Activated naive CD4-positive, alpha-beta T cell treated with anti-CD3 and anti-CD28 coated beads for 36 hours (primary cell): ENCODE results near the gene TBC1D24. TPM values are rescaled to one million over a fixed set of nuclear protein-coding genes. Genes with fewer than 3 reads are reported as not detected.
A peak's percentile ranks its signal among the peaks of the same experiment; 100 is the strongest.
"Not testable (repeated sequence)": the region's sequence is repeated elsewhere in the genome, so short reads cannot be mapped to it uniquely, and the experiment has no call there.

Experiments
- CTCF ChIA-PET: fragments of 350-600 bp; sonication (Branson Sonifier 250); formaldehyde crosslinking; loops from one replicate; lab custom pipeline; 2021; ENCODE audit warnings: antibody characterized with exemption; lab: Charles Lee
- DNase-seq: peaks from one replicate; pipeline ENCODE4 v3.0.0-alpha.2; 2020
- H3K27ac Mint-ChIP-seq: one replicate; pipeline ENCODE4 v1.8.0; 2021; ENCODE audit warnings: mild to moderate bottlenecking, mixed read lengths
- H3K27me3 Mint-ChIP-seq: one replicate; pipeline ENCODE4 v1.8.0; 2021; ENCODE audit warnings: low read depth, mixed read lengths
- H3K36me3 Mint-ChIP-seq: one replicate; pipeline ENCODE4 v1.8.0; 2021; ENCODE audit warnings: low read depth, mixed read lengths
- H3K4me1 Mint-ChIP-seq: one replicate; pipeline ENCODE4 v1.8.0; 2021; ENCODE audit warnings: low read depth, mixed read lengths
- H3K4me3 Mint-ChIP-seq: one replicate; pipeline ENCODE4 v1.8.0; 2021; ENCODE audit warnings: mild to moderate bottlenecking, moderate library complexity, mixed read lengths
- H3K9me3 Mint-ChIP-seq: one replicate; pipeline ENCODE4 v1.8.0; 2021; ENCODE audit warnings: mixed read lengths
- intact Hi-C: fragments of 100-400 bp; cut with micrococcal nuclease; formaldehyde crosslinking; loops from one replicate; pipeline ENCODE4 v1.15.1; 2023
- total RNA-seq, 2 experiments: library from RNA; stranded (reverse); gene quantifications; one replicate each; pipeline ENCODE4 v1.2.3, GENCODE V29; 2021

TBC1D24 gene
- total RNA-seq, 2 experiments from 2014 or later, result 8.1 to 8.6 TPM

DNA sequence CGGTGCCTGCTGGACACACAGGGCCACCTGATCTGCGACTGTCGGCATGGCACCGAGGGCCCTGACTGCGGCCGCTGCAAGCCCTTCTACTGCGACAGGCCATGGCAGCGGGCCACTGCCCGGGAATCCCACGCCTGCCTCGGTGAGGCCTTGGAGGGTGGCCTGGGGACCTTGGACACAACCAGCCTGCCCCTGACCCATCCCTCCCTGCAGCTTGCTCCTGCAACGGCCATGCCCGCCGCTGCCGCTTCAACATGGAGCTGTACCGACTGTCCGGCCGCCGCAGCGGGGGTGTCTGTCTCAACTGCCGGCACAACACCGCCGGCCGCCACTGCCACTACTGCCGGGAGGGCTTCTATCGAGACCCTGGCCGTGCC, 2.5 kb upstream of the TBC1D24 start:
- DNase-seq, result no peak
- CTCF ChIA-PET, result no interaction called here
- Mint-ChIP-seq H3K36me3 (no peaks in the 10 kb centered on the region), H3K27ac (no peak overlapping the region), H3K27me3 (peaks cover 33% of the 10 kb centered on the region), H3K4me1 (peaks cover 21% of the 10 kb centered on the region), H3K9me3 (no peaks in the 10 kb centered on the region), H3K4me3 (peak overlapping the region; percentile 67)
- intact Hi-C loops, result loop anchor here (5.0 kb wide), 1 partner anchor 45 kb away; the partner anchor contains the start of gene CCNF

- Mint-ChIP-seq H3K27ac (no peak overlapping the region), H3K4me1 (peaks cover 21% of the 10 kb centered on the region), H3K36me3 (no peaks in the 10 kb centered on the region), H3K4me3 (peak overlapping the region; percentile 67), H3K27me3 (peaks cover 33% of the 10 kb centered on the region), H3K9me3 (no peaks in the 10 kb centered on the region)
- DNase-seq, result no peak
- CTCF ChIA-PET, result no interaction called here
- intact Hi-C loops, result loop anchor here (5.0 kb wide), 1 partner anchor 46 kb away; the partner anchor contains the start of gene CCNF
Measured at GRCh38 chr16:2472885-2473445, 2.0 kb upstream of the TBC1D24 start.

DNA sequence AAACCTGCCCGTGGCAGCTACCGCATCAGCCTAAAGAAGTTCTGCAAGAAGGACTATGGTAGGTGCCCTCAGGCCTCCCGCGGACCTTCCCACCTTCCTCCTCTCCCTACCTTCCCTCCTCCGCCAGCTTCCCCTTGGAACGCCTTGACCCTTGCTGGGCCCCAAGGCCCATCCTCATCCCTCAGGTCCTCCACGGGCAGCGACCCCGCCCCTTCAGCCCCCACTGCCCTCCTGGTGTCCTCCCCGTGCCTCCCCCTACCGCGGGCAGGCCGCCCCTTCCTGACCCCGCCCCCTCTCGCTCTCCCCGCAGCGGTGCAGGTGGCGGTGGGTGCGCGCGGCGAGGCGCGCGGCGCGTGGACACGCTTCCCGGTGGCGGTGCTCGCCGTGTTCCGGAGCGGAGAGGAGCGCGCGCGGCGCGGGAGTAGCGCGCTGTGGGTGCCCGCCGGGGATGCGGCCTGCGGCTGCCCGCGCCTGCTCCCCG, 1.4 kb upstream of the TBC1D24 start:
- CTCF ChIA-PET, result interaction anchor here (0.6 kb wide), 1 partner anchor 38 kb away, joined by 3 read pairs; no protein-coding TSS in a partner anchor
- peaks cover 29% of the 10 kb centered on the region for H3K27me3 Mint-ChIP-seq
- DNase-seq, result no peak
- intact Hi-C loops, result loop anchor here (5.0 kb wide), 1 partner anchor 46 kb away; the partner anchor contains the start of gene CCNF
- peak overlapping the region; percentile 67 for H3K4me3 Mint-ChIP-seq
- peaks cover 21% of the 10 kb centered on the region for H3K4me1 Mint-ChIP-seq
- no peaks in the 10 kb centered on the region for H3K9me3 Mint-ChIP-seq
- no peak overlapping the region for H3K27ac Mint-ChIP-seq
- no peaks in the 10 kb centered on the region for H3K36me3 Mint-ChIP-seq

DNA sequence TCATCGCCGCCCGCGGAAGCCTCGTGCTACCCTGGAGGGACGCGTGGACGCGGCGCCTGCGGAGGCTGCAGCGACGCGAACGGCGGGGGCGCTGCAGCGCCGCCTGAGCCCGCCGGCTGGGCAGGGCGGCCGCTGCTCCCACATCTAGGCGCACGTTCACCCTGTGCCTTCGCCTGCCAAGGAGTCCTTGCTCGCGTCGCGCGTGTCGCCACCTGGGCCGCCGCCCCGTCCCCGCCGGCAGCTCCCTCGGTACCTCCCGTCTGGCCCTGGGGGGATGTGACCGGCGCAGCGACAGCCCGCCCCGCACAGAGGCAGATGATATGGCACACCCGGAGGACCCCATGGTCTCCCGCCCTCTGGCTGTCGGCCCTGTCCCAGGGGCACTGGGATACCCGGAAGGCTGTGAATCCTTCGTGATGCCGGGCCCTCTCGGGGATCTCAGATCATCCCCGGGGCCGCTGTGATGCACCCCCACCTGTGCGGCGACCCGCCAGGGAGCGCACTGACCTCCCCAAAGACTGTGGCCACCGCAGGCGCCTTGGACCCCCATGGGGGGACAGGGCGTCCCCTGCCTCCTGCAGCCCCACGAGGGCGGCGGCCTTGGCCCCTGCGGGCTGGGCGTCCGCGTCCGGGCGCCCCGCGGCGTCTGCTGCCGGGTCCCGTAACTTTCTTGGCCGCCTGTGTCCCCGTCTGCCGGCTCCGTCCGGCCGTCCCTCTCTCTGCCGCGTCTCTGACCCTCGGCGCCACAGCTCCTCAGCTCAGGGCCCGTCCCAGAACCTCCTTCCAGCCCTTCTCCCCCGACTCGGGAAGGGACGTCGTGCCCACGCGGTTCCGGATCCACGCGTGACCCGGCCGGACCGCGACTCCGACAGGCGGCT, 689 bp upstream of the TBC1D24 start:
- peak overlapping the region; percentile 77 for H3K4me3 Mint-ChIP-seq
- DNase-seq, result peak; percentile 60
- intact Hi-C loops, result loop anchor here (1.0 to 5.0 kb wide), 3 partner anchors 13 to 47 kb away; partner anchors contain the start of genes CCNF and TEDC2
- CTCF ChIA-PET, result interaction anchor here (0.6 kb wide), 1 partner anchor 39 kb away, joined by 3 read pairs; no protein-coding TSS in a partner anchor
- H3K4me1 Mint-ChIP-seq, result peaks cover 21% of the 10 kb centered on the region
- H3K27ac Mint-ChIP-seq, result no peak overlapping the region
- H3K27me3 Mint-ChIP-seq, result peaks cover 24% of the 10 kb centered on the region
- no peaks in the 10 kb centered on the region for H3K9me3 Mint-ChIP-seq
- no peaks in the 10 kb centered on the region for H3K36me3 Mint-ChIP-seq

DNA sequence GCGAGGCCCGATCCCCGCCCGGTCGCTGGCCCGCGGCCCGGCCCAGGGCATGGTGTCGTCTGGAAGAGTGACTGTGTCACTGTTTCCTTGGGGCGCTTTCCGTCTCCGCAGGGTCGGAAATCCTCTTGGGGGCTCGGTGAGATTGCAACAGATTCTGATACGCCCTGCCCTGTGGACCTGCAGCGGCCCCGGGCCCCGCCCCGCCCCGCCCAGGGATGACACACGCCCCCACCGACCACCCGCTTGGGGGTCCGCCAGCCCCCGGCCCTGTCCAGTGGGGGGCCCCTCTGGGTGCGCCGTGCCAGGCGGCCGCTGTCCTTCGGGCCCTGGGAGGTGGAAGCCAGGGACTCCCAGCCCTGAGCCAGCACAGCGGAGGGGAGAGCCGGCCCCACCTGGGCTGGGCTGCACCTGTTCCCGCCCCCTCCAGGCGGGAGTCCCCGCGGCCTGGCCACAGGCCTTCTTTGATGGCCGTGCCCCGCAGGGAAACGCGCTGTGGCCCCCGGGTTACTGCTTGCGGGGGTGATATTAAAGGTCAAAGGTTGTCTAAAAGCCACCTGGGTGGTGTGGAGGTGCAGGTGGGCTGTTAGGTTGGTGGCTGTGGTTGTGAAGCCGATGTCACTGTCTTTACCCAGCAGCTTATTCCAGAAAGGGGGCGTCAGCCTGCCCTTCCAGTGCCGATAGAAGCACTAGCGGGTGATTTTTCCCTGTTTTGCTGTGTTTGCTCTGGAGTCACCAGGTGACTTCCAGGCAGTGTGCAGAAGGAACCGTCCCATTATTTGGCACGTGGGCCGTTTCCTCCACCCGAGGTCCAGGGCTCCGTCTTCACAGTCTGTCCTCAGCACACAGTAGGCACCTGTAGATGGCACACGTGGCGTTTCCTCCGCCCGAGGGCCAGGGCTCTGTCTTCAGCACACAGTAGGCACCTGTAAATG, 752 bp downstream of the TBC1D24 start:
- peak; percentile 51 for DNase-seq
- H3K4me1 Mint-ChIP-seq, result peaks cover 14% of the 10 kb centered on the region
- no peaks in the 10 kb centered on the region for H3K36me3 Mint-ChIP-seq
- CTCF ChIA-PET, result interaction anchor here (0.7 kb wide), 1 partner anchor 11 kb away, joined by 3 read pairs; no protein-coding TSS in a partner anchor
- intact Hi-C loops, result no loop called here
- H3K27ac Mint-ChIP-seq, result no peak overlapping the region
- H3K9me3 Mint-ChIP-seq, result no peaks in the 10 kb centered on the region
- peak overlapping the region; percentile 53 for H3K4me3 Mint-ChIP-seq
- H3K27me3 Mint-ChIP-seq, result peaks cover 11% of the 10 kb centered on the region

DNA sequence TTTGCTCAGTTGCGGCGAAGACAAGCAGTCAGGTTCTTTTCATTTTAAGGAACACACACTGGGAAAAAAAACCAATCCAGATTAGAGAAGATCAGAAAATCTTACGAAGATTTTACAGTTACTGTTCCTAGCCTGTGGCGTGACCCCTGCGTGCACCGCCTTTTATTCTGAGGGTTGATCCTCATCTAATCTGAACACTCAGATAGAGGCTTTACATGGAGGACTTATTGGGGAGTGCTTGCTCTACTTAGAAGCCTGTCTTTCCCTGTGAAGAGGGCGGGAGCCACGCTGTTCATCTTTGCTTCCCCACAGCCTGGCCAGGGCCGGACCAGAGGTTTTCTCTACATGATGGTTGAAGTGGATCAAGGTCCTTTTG, 1.4 kb downstream of the TBC1D24 start:
- peaks cover 10% of the 10 kb centered on the region for H3K27me3 Mint-ChIP-seq
- H3K36me3 Mint-ChIP-seq, result no peaks in the 10 kb centered on the region
- DNase-seq, result no peak
- peaks cover 14% of the 10 kb centered on the region for H3K4me1 Mint-ChIP-seq
- CTCF ChIA-PET, result no interaction called here
- intact Hi-C loops, result no loop called here
- no peaks in the 10 kb centered on the region for H3K9me3 Mint-ChIP-seq
- H3K4me3 Mint-ChIP-seq, result peak overlapping the region; percentile 49
- H3K27ac Mint-ChIP-seq, result no peak overlapping the region

- H3K27ac Mint-ChIP-seq, result no peak overlapping the region
- peaks cover 10% of the 10 kb centered on the region for H3K27me3 Mint-ChIP-seq
- DNase-seq, result no peak
- intact Hi-C loops, result no loop called here
- no peaks in the 10 kb centered on the region for H3K36me3 Mint-ChIP-seq
- CTCF ChIA-PET, result interaction anchor here (1.0 kb wide), 1 partner anchor 10 kb away, joined by 3 read pairs; no protein-coding TSS in a partner anchor
- H3K4me1 Mint-ChIP-seq, result peaks cover 14% of the 10 kb centered on the region
- H3K4me3 Mint-ChIP-seq, result peak overlapping the region; percentile 15
- H3K9me3 Mint-ChIP-seq, result no peaks in the 10 kb centered on the region
Measured at GRCh38 chr16:2476741-2477140, 1.8 kb downstream of the TBC1D24 start.

- Mint-ChIP-seq H3K27me3 (peaks cover 8% of the 10 kb centered on the region), H3K27ac (no peak overlapping the region), H3K4me3 (no peak overlapping the region), H3K9me3 (no peaks in the 10 kb centered on the region), H3K4me1 (peaks cover 14% of the 10 kb centered on the region), H3K36me3 (no peaks in the 10 kb centered on the region)
- intact Hi-C loops, result no loop called here
- DNase-seq, result no peak
- CTCF ChIA-PET, result interaction anchor here (1.0 kb wide), 1 partner anchor 9 kb away, joined by 3 read pairs; no protein-coding TSS in a partner anchor
Measured at GRCh38 chr16:2477327-2477726, 2.4 kb downstream of the TBC1D24 start.

GRCh38 chr16:2478279-2478678, 3.4 kb downstream of the TBC1D24 start:
- Mint-ChIP-seq H3K9me3 (no peaks in the 10 kb centered on the region), H3K4me1 (peaks cover 8% of the 10 kb centered on the region), H3K4me3 (no peak overlapping the region), H3K36me3 (no peaks in the 10 kb centered on the region), H3K27ac (no peak overlapping the region), H3K27me3 (no peaks in the 10 kb centered on the region)
- CTCF ChIA-PET, result no interaction called here
- no peak for DNase-seq
- intact Hi-C loops, result no loop called here

- DNase-seq, H3K9me3 Mint-ChIP-seq, H3K36me3 Mint-ChIP-seq, H3K27me3 Mint-ChIP-seq, intact Hi-C loops, H3K27ac Mint-ChIP-seq, H3K4me1 Mint-ChIP-seq, H3K4me3 Mint-ChIP-seq: not testable (repeated sequence)
- CTCF ChIA-PET, result interaction anchor here (1.4 kb wide), 1 partner anchor 20 kb away, joined by 3 read pairs; no protein-coding TSS in a partner anchor
Measured at GRCh38 chr16:2479996-2480395, 5.1 kb downstream of the TBC1D24 start.

DNA sequence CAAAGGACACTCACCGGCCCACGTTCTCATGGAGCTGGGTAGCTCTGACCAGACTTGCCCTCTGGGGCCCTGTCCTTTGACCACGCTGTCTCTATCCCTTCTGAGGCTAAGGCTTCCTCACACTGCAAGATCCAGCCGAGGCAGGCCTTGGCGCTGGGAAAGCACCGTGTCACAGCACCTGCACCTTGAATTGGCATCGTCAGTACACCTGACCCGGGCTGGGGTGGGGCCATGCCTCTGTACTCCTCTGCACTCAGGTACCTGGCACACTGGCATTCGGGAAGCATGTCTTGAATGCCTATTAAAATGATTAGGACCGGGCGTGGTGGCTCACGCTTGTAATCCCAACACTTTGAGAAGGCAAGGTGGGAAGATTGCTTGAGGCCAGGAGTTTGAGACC, 6.0 kb downstream of the TBC1D24 start:
- H3K4me3 Mint-ChIP-seq, result no peak overlapping the region
- CTCF ChIA-PET, result interaction anchor here (1.4 kb wide), 1 partner anchor 19 kb away, joined by 3 read pairs; no protein-coding TSS in a partner anchor
- intact Hi-C loops, result no loop called here
- DNase-seq, result no peak
- no peak overlapping the region for H3K27ac Mint-ChIP-seq
- no peaks in the 10 kb centered on the region for H3K9me3 Mint-ChIP-seq
- peaks cover 5% of the 10 kb centered on the region for H3K4me1 Mint-ChIP-seq
- no peaks in the 10 kb centered on the region for H3K27me3 Mint-ChIP-seq
- no peaks in the 10 kb centered on the region for H3K36me3 Mint-ChIP-seq
